NB4 (cell line): ENCODE measurements around the gene CHPF.

Source experiments
- CTCF ChIP-seq: IDR thresholded peaks from one replicate; pipeline ENCODE4 v1.5.1; 2012; ENCODE audit warnings: low read depth, low read length
- MAX ChIP-seq: IDR thresholded peaks from 2 replicates; pipeline ENCODE4 v1.6.1; 2011; ENCODE audit warnings: low read depth, low read length
- MYC ChIP-seq: IDR thresholded peaks from 2 replicates; pipeline ENCODE4 v1.6.1; 2011; ENCODE audit warnings: low read depth, low read length
- POLR2A ChIP-seq: IDR thresholded peaks from 2 replicates; pipeline ENCODE4 v1.6.1; 2011; ENCODE audit warnings: mild to moderate bottlenecking; ENCODE audit not compliant: insufficient read length; ENCODE audit errors: extremely low read depth

GRCh38 chr2:219505585-219505984 is 38.0 kb downstream of the CHPF start:
- TF ChIP-seq CTCF: no peak
- no peak for TF ChIP-seq MAX
- TF ChIP-seq POLR2A: no peak
- no peak for TF ChIP-seq MYC
